Kidney epithelial cell (primary cell): Measurements from ENCODE around the gene ZNF219. TPM values are rescaled to one million over a fixed set of nuclear protein-coding genes. Genes with fewer than 3 reads are reported as not detected.
A peak's percentile ranks its signal among the peaks of the same experiment; 100 is the strongest.

ENCODE experiments used
- DNase-seq: peaks from one replicate; pipeline ENCODE4 v3.0.0-alpha.2; 2010; ENCODE audit warnings: low read depth
- H3K27me3 ChIP-seq: 2 replicates; pipeline ENCODE4 v1.6.0; 2011; ENCODE audit warnings: low read length; ENCODE audit not compliant: control insufficient read depth, insufficient read depth
- H3K36me3 ChIP-seq: 2 replicates; pipeline ENCODE4 v1.5.1; 2011; ENCODE audit warnings: low read length; ENCODE audit not compliant: control insufficient read depth, insufficient read depth
- H3K4me3 ChIP-seq: 2 replicates; pipeline ENCODE4 v1.5.1; 2011; ENCODE audit warnings: low read depth, mild to moderate bottlenecking, control low read depth, low read length
- total RNA-seq: library from RNA; depleted of rRNA; stranded (reverse); fragments of >200 nt; gene quantifications from 2 replicates; pipeline ENCODE4 v1.2.3, GENCODE V29; 2015
- TF ChIP-seq, protein P1 (sequence below): IDR thresholded peaks from 2 replicates; pipeline ENCODE4 v1.5.1; 2011; ENCODE audit warnings: mild to moderate bottlenecking, moderate library complexity, low read length, control low read depth, inconsistent platforms; ENCODE audit not compliant: insufficient read depth, poor library complexity, severe bottlenecking

Gene ZNF219
- total RNA-seq, 1 donor from 2014 or later, result 25.5 TPM

DNA sequence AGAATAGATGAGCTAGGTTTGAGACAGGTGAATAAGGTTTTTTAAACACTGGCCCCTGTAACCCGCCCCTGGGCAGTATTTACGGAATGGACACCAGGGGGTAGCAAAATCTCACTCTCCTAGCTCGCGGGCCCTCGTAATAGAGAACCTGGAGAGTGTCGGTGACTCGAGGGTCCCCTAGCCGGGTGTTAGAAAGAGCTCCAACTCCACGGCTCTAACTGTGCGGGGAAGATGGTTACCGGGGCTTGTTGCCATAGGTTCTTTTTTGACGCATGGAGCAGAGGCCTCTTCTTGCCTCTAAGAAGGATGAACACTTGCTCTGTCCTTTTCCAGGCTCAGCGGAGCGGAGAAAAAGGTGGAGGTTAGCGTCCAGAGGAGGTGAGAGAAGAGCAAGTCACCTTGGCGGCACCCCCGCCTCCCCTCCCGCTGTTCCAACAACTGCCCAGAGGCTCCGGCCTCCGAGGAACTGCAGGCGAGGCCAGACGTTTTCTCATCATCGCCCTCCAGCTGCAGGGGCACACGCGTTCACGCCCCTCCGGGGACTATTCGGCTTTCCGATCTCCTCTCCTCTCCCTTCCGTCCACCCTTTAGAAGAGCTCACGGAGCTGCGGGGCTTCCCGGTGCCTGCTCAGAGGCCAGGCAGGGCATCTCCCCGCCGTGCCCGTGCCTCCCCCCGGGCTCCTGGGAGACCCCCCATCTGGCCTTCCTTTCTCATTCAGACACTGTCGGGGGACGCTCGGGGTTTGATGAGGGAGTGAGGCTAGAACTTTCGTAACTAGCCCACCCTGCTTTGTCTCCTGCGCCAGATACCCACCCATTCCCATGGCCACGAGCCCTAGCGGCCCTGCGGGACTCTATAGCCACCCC, 29.7 kb downstream of the ZNF219 start:
- TF ChIP-seq, protein P1, sequence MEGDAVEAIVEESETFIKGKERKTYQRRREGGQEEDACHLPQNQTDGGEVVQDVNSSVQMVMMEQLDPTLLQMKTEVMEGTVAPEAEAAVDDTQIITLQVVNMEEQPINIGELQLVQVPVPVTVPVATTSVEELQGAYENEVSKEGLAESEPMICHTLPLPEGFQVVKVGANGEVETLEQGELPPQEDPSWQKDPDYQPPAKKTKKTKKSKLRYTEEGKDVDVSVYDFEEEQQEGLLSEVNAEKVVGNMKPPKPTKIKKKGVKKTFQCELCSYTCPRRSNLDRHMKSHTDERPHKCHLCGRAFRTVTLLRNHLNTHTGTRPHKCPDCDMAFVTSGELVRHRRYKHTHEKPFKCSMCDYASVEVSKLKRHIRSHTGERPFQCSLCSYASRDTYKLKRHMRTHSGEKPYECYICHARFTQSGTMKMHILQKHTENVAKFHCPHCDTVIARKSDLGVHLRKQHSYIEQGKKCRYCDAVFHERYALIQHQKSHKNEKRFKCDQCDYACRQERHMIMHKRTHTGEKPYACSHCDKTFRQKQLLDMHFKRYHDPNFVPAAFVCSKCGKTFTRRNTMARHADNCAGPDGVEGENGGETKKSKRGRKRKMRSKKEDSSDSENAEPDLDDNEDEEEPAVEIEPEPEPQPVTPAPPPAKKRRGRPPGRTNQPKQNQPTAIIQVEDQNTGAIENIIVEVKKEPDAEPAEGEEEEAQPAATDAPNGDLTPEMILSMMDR, result peak; percentile 73
- DNase-seq, result no peak
- no peaks in the 10 kb centered on the region for H3K27me3 ChIP-seq
- no peaks in the 10 kb centered on the region for H3K36me3 ChIP-seq
- H3K4me3 ChIP-seq, result peak overlapping the region; percentile 81

DNA sequence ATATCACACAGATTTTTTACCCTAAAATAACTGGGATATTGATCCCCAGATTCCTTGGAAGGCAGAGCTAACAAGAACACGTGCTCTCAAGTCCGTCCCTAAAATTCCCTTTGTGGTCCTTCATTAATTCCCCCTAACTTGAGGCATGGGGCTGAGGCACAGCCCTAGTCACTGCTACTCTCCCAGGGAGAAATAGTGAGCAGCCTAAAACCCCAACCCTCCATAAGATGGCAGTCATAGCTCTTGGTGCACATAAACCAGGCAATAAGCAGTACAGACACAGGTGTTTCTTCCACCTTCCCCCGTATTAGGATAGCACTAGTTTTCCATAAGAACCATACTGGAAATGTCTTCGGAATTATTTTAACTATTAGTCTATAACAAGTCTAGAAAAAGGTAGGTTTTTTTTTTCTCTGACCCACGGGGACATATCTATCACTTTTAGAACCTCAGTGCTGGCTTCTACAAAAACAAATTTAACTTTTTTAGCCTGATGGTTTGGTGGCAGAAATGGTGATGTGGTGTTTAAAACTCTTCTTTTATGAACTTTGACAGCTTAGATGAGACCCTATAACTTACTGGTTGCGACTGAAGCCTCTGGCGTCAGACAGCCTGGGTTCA, 31.5 kb downstream of the ZNF219 start:
- H3K4me3 ChIP-seq, result no peak overlapping the region
- no peaks in the 10 kb centered on the region for H3K27me3 ChIP-seq
- DNase-seq, result no peak
- TF ChIP-seq, protein P1, result peak; percentile 18
- no peaks in the 10 kb centered on the region for H3K36me3 ChIP-seq

DNA sequence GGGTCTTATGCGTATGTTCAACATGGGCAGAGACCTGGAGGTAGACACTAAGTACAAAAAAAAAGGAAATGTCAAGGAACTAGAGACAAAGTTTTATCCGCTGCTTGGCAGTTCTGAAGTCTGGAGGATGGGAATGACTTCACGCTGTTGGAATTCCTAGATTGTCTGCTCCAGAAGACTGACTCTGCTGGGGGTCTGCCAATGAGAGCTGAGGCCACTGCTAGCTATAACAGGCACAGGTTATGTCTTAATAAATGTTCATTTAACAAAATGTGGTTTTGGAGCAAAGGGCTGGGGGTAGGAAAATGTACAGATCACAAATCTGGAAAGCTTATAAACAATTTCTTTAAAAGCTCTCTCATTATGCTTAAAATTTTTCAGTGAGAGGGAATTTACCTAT, 35.0 kb downstream of the ZNF219 start:
- DNase-seq, result peak; percentile 75
- no peaks in the 10 kb centered on the region for H3K36me3 ChIP-seq
- no peak overlapping the region for H3K4me3 ChIP-seq
- no peaks in the 10 kb centered on the region for H3K27me3 ChIP-seq
- TF ChIP-seq, protein P1, result no peak

DNA sequence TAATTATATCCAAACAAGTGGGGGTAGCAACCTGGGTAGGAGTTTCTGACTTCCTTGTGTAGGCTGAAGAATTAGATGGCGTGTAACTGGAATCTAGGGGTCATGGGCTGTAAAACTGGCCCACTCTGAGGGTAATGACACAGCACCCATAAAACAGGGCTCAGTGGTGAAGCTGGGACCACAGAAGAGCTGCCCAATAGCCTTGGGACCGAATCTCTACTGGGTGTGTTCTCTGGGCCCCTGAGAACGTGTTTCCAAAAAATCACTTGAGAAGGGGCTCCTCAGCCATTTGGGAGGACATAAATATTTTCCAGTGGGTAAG, 37.1 kb downstream of the ZNF219 start:
- Histone ChIP-seq H3K27me3 (no peaks in the 10 kb centered on the region), H3K36me3 (no peaks in the 10 kb centered on the region), H3K4me3 (no peak overlapping the region)
- TF ChIP-seq, protein P1, result no peak
- no peak for DNase-seq

DNA sequence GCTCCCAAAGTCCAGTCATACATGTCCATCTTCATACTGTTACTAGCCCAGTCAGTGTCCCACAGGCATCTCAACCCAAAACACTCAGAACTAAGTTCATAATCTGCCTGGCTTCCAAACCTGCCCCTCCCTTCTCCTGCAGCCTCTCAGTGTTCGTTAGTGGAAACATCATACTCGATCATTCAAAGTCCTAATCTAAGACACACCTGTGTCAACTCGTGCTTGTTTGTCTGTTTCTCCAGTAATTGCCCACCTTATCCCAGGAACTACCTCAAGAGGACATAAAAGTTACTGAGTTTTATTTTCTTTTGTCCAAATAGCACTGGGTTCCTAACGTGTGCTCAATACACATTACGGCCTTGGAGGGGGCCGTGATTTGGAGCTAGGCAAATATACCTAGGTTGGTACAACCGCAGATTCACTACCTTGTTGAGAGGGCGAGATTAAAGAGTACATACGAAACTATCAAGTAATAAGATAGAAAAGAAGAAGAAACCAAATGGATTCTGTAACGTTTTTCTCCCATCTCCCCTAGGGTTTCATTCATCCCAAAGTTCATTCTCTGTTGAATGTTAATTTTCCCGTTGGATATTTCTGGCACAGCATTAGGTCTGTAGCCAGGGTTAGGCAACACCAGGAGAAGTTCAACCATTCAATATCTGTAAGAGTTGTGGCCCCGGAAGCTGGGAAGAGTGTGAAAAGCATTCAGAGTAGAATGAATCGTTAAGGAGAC, 37.7 kb downstream of the ZNF219 start:
- DNase-seq, result no peak
- no peaks in the 10 kb centered on the region for H3K27me3 ChIP-seq
- no peak overlapping the region for H3K4me3 ChIP-seq
- TF ChIP-seq, protein P1, result no peak
- no peaks in the 10 kb centered on the region for H3K36me3 ChIP-seq
